ENCODE results near the gene MRPL53.

Gene MRPL53

GRCh38 chr2:74439373-74439772, 33.1 kb downstream of the MRPL53 start:
- no peak for TF ChIP-seq SIN3A (IDR thresholded peaks at IDR 0.05; ENCODE audit: borderline replicate concordance, insufficient read depth, low read length)
- no peak for TF ChIP-seq REST (IDR thresholded peaks at IDR 0.05; ENCODE audit: insufficient read depth in 1 of 2, low read depth in 2 of 2, low read length in 2 of 2)
- TF ChIP-seq TAF1 (IDR thresholded peaks at IDR 0.05; ENCODE audit: borderline replicate concordance, insufficient read depth, low read length) = no peak
- no peak for TF ChIP-seq FOXP2 (optimal IDR thresholded peaks at IDR 0.05; ENCODE audit: borderline replicate concordance, extremely low read depth, extremely low read length, insufficient read depth)
- no peak for TF ChIP-seq POLR2AphosphoS5 (IDR thresholded peaks at IDR 0.05; ENCODE audit: low read depth, low read length)

GRCh38 chr2:74438248-74438647, 34.2 kb downstream of the MRPL53 start:
- TF ChIP-seq FOXP2 (optimal IDR thresholded peaks at IDR 0.05; ENCODE audit: borderline replicate concordance, extremely low read depth, extremely low read length, insufficient read depth) = no peak
- no peak for TF ChIP-seq REST (IDR thresholded peaks at IDR 0.05; ENCODE audit: insufficient read depth in 1 of 2, low read depth in 2 of 2, low read length in 2 of 2)
- no peak for TF ChIP-seq SIN3A (IDR thresholded peaks at IDR 0.05; ENCODE audit: borderline replicate concordance, insufficient read depth, low read length)
- no peak for TF ChIP-seq TAF1 (IDR thresholded peaks at IDR 0.05; ENCODE audit: borderline replicate concordance, insufficient read depth, low read length)
- no peak for TF ChIP-seq POLR2AphosphoS5 (IDR thresholded peaks at IDR 0.05; ENCODE audit: low read depth, low read length)

- TF ChIP-seq POLR2AphosphoS5 (IDR thresholded peaks at IDR 0.05; ENCODE audit: low read depth, low read length) = no peak
- no peak for TF ChIP-seq TAF1 (IDR thresholded peaks at IDR 0.05; ENCODE audit: borderline replicate concordance, insufficient read depth, low read length)
- no peak for TF ChIP-seq REST (IDR thresholded peaks at IDR 0.05; ENCODE audit: insufficient read depth in 1 of 2, low read depth in 2 of 2, low read length in 2 of 2)
- TF ChIP-seq FOXP2 (optimal IDR thresholded peaks at IDR 0.05; ENCODE audit: borderline replicate concordance, extremely low read depth, extremely low read length, insufficient read depth) = no peak
- TF ChIP-seq SIN3A (IDR thresholded peaks at IDR 0.05; ENCODE audit: borderline replicate concordance, insufficient read depth, low read length) = no peak
Measured at GRCh38 chr2:74436848-74437695, 35.4 kb downstream of the MRPL53 start.

- TF ChIP-seq TAF1 (IDR thresholded peaks at IDR 0.05; ENCODE audit: borderline replicate concordance, insufficient read depth, low read length) (no peak), SIN3A (IDR thresholded peaks at IDR 0.05; ENCODE audit: borderline replicate concordance, insufficient read depth, low read length) (no peak), POLR2AphosphoS5 (IDR thresholded peaks at IDR 0.05; ENCODE audit: low read depth, low read length) (no peak), FOXP2 (optimal IDR thresholded peaks at IDR 0.05; ENCODE audit: borderline replicate concordance, extremely low read depth, extremely low read length, insufficient read depth) (no peak), REST (IDR thresholded peaks at IDR 0.05; ENCODE audit: insufficient read depth in 1 of 2, low read depth in 2 of 2, low read length in 2 of 2) (no peak)
Measured at GRCh38 chr2:74436111-74436805, 36.2 kb downstream of the MRPL53 start.
